ENCODE results near the gene UBAC1.
"Not testable (repeated sequence)": the region's sequence is repeated elsewhere in the genome, so short reads cannot be mapped to it uniquely, and the experiment has no call there.

Gene UBAC1

DNA sequence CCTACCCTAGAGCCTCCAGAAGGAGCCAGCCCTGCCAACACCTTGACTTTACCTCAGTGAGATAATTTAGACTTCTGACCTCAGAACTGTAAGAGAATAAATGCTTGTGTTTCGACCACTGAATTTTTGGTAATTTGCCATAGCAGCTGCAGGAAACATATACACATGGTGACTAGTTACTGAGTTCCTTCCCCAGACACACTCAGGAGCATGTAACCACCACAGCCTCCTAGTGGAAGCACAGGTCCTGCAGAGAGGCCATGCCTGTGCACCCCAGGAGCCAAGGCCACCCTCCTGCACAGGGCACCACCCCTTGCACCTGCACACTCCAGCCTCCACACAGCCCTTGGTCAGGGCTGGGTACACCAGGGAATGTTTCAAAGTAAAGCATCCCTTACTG lies 46.3 kb downstream of the UBAC1 start:
- no peak overlapping the region for H3K27ac ChIP-seq
- TF ChIP-seq CTCF (conservative IDR thresholded peaks at IDR 0.05; ENCODE audit: low read depth), result no peak
- POLR2A ChIA-PET (ENCODE audit: low non-redundant PET), result no interaction called here
- CTCF ChIA-PET, result no interaction called here
- DNase-seq (ENCODE audit: low spot score), result no peak

DNA sequence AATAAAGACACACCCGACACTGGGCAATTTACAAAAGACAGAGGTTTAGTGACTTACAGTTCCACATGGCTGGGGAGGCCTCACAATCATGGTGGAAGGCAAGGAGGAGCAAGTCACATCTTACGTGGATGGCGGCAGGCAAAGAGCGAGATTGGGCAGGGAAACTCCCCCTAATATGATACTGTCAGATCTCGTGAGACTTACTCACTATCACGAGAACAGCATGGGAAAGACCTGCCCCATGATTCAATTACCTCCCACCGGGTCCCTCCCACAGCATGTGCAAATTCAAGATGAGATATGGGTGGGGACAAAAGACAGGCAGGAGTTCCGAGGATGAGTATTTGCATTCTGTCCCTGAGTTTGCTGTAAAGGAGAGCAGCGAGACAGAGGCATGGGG lies 49.9 kb downstream of the UBAC1 start:
- POLR2A ChIA-PET (ENCODE audit: low non-redundant PET); H3K27ac ChIP-seq; DNase-seq (ENCODE audit: low spot score): not testable (repeated sequence)
- CTCF ChIA-PET, result interaction anchor here (0.7 kb wide), 1 partner anchor 137 kb away, joined by 3 read pairs; no protein-coding TSS in a partner anchor

DNA sequence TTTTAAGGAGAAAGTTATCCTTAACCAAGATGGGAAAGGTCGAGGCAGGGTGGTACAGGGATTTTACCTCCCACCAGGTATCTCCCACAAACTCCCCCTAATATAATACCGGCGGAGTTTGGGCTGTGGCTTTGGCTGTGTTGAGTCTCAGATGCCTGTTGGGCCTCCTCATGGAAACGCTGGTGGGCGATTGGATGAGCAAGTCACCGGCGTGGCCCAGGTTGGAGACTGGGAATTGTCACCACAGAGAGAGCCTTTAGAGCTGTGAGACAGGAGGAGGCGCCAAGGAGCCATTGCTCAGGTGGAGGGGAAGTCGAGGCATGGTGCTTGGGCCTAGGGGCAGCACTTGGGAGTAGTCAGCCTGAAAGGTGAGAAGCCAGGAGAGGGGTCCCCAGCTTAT lies 50.4 kb downstream of the UBAC1 start:
- ChIA-PET CTCF (interaction anchor here (0.7 kb wide), 1 partner anchor 137 kb away, joined by 3 read pairs; no protein-coding TSS in a partner anchor), POLR2A (ENCODE audit: low non-redundant PET) (no interaction called here)
- no peak for TF ChIP-seq CTCF (conservative IDR thresholded peaks at IDR 0.05; ENCODE audit: low read depth)
- H3K27ac ChIP-seq, result no peak overlapping the region
- no peak for DNase-seq (ENCODE audit: low spot score)

- TF ChIP-seq CTCF (conservative IDR thresholded peaks at IDR 0.05; ENCODE audit: low read depth), result no peak
- ChIA-PET CTCF (interaction anchor here (0.7 to 1.0 kb wide), 2 partner anchors 57 to 138 kb away, joined by 3 to 4 read pairs; no protein-coding TSS in a partner anchor), POLR2A (ENCODE audit: low non-redundant PET) (no interaction called here)
Measured at GRCh38 chr9:135910216-135910615, 51.0 kb downstream of the UBAC1 start.

GRCh38 chr9:135909371-135909770 lies 51.8 kb downstream of the UBAC1 start:
- ChIA-PET POLR2A (ENCODE audit: low non-redundant PET) (no interaction called here), CTCF (interaction anchor here (0.6 to 1.0 kb wide), 5 partner anchors 8 to 209 kb away, joined by 3 to 4 read pairs (median 3); no protein-coding TSS in a partner anchor)
- peak overlapping the region; percentile 6; the same call in 1 of the 2 replicates for H3K27ac ChIP-seq
- no peak for DNase-seq (ENCODE audit: low spot score)
- TF ChIP-seq CTCF (conservative IDR thresholded peaks at IDR 0.05; ENCODE audit: low read depth), result no peak

More at GRCh38 chr9:135910216-135910615, 51.0 kb downstream of the UBAC1 start:
- no peak overlapping the region for H3K27ac ChIP-seq
- DNase-seq (ENCODE audit: low spot score), result no peak

DNA sequence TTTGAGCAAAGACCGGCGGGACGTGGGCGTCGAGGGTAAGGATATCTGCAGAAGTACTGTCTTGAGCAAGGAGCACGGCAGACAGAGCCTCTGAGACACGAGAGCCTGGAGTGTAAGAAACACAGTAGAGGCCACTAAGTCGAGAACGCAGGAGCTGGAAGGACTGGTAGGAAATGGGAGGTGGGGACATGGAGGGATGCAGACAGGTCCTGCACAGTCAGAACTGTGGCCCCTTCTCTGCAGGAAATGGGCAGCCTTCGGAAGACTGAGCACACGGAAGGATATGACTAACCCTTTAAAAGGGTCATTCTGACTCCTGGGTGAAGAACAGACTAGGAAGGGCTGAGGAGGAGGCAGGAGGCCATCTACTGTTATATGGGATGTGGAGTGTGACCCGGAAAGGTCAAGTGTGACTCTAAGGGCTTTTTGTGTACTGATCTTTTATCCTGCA lies 52.4 kb downstream of the UBAC1 start:
- DNase-seq (ENCODE audit: low spot score), result no peak
- TF ChIP-seq CTCF (conservative IDR thresholded peaks at IDR 0.05; ENCODE audit: low read depth), result no peak
- peak overlapping the region; percentile 87 for H3K27ac ChIP-seq
- ChIA-PET CTCF (interaction anchor here (1.0 kb wide), 1 partner anchor 61 kb away, joined by 3 read pairs; no protein-coding TSS in a partner anchor), POLR2A (ENCODE audit: low non-redundant PET) (no interaction called here)

- no peak for DNase-seq (ENCODE audit: low spot score)
- H3K27ac ChIP-seq, result peak overlapping the region; percentile 87
- CTCF ChIA-PET, result no interaction called here
- POLR2A ChIA-PET (ENCODE audit: low non-redundant PET), result interaction anchor here (0.6 kb wide), 1 partner anchor 91 kb away, joined by 3 read pairs; no protein-coding TSS in a partner anchor
- no peak for TF ChIP-seq CTCF (conservative IDR thresholded peaks at IDR 0.05; ENCODE audit: low read depth)
Measured at GRCh38 chr9:135908093-135908753, 53.0 kb downstream of the UBAC1 start.

Measured in RWPE1 (cell line).